ENCODE measurements around the gene XIAP. TPM values are rescaled to one million over a fixed set of nuclear protein-coding genes. Genes with fewer than 3 reads are reported as not detected.

Gene XIAP
- total and polyA plus RNA-seq, 9 of the 15 experiments (the other 6 are each of a cell fraction or from before 2014, with no cell fraction given): 5.7 to 40.5 (median 19.8) TPM

DNA sequence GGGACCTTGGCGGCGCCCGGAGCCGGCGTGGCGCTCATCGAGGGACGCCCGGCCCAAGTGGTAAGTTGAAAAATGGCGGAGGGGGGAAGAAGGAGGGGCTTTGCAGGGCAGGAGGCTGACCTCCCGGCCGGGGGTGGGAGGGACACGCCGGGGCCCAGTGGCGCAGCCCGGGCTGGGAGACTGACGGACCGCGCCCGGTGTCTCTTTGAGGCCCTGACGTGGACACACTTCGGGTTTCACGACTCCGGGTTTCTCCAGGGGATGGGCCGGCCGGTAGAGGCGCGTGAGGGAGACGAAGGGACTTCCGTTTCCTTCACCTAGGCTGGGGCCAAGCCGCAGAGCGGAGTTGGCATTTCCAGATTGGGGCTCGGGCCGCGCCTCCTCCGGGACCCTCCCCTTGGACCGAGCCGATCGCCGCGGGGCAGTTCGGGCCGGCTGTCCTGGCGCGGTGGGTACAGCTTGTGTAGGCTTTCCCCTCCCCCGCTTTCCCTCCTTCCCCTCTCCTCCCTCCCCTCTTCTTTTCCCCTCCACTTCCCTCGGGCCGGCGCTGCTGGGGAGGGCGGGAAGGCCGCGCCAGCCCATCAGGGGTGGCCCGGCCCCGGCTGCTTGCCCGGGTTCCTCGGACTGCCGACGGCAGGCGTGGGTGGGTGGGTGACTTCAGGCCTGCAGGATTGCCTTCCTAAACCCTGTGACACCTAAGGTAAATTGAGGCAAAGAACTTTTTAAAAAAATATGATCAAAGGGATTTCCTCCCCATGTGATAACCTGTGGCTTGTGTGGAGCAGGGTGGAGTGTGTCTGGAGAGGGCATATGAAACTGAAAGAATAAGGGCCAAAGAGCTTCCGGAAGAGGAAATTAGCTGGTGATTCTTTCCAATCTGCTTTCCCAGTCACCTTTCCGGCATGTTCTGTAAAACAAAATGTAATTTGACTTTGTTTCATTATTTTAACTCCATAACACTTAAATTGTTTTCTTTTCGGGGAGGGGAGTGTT is at the start of gene XIAP (continued):
- TF ChIP-seq, protein P1, sequence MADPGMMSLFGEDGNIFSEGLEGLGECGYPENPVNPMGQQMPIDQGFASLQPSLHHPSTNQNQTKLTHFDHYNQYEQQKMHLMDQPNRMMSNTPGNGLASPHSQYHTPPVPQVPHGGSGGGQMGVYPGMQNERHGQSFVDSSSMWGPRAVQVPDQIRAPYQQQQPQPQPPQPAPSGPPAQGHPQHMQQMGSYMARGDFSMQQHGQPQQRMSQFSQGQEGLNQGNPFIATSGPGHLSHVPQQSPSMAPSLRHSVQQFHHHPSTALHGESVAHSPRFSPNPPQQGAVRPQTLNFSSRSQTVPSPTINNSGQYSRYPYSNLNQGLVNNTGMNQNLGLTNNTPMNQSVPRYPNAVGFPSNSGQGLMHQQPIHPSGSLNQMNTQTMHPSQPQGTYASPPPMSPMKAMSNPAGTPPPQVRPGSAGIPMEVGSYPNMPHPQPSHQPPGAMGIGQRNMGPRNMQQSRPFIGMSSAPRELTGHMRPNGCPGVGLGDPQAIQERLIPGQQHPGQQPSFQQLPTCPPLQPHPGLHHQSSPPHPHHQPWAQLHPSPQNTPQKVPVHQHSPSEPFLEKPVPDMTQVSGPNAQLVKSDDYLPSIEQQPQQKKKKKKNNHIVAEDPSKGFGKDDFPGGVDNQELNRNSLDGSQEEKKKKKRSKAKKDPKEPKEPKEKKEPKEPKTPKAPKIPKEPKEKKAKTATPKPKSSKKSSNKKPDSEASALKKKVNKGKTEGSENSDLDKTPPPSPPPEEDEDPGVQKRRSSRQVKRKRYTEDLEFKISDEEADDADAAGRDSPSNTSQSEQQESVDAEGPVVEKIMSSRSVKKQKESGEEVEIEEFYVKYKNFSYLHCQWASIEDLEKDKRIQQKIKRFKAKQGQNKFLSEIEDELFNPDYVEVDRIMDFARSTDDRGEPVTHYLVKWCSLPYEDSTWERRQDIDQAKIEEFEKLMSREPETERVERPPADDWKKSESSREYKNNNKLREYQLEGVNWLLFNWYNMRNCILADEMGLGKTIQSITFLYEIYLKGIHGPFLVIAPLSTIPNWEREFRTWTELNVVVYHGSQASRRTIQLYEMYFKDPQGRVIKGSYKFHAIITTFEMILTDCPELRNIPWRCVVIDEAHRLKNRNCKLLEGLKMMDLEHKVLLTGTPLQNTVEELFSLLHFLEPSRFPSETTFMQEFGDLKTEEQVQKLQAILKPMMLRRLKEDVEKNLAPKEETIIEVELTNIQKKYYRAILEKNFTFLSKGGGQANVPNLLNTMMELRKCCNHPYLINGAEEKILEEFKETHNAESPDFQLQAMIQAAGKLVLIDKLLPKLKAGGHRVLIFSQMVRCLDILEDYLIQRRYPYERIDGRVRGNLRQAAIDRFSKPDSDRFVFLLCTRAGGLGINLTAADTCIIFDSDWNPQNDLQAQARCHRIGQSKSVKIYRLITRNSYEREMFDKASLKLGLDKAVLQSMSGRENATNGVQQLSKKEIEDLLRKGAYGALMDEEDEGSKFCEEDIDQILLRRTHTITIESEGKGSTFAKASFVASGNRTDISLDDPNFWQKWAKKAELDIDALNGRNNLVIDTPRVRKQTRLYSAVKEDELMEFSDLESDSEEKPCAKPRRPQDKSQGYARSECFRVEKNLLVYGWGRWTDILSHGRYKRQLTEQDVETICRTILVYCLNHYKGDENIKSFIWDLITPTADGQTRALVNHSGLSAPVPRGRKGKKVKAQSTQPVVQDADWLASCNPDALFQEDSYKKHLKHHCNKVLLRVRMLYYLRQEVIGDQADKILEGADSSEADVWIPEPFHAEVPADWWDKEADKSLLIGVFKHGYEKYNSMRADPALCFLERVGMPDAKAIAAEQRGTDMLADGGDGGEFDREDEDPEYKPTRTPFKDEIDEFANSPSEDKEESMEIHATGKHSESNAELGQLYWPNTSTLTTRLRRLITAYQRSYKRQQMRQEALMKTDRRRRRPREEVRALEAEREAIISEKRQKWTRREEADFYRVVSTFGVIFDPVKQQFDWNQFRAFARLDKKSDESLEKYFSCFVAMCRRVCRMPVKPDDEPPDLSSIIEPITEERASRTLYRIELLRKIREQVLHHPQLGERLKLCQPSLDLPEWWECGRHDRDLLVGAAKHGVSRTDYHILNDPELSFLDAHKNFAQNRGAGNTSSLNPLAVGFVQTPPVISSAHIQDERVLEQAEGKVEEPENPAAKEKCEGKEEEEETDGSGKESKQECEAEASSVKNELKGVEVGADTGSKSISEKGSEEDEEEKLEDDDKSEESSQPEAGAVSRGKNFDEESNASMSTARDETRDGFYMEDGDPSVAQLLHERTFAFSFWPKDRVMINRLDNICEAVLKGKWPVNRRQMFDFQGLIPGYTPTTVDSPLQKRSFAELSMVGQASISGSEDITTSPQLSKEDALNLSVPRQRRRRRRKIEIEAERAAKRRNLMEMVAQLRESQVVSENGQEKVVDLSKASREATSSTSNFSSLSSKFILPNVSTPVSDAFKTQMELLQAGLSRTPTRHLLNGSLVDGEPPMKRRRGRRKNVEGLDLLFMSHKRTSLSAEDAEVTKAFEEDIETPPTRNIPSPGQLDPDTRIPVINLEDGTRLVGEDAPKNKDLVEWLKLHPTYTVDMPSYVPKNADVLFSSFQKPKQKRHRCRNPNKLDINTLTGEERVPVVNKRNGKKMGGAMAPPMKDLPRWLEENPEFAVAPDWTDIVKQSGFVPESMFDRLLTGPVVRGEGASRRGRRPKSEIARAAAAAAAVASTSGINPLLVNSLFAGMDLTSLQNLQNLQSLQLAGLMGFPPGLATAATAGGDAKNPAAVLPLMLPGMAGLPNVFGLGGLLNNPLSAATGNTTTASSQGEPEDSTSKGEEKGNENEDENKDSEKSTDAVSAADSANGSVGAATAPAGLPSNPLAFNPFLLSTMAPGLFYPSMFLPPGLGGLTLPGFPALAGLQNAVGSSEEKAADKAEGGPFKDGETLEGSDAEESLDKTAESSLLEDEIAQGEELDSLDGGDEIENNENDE (IDR thresholded peaks at IDR 0.05; ENCODE audit: low read depth, low read length): no peak
- no peak for TF ChIP-seq GATAD2A (IDR thresholded peaks at IDR 0.05)
- TF ChIP-seq, protein P2, sequence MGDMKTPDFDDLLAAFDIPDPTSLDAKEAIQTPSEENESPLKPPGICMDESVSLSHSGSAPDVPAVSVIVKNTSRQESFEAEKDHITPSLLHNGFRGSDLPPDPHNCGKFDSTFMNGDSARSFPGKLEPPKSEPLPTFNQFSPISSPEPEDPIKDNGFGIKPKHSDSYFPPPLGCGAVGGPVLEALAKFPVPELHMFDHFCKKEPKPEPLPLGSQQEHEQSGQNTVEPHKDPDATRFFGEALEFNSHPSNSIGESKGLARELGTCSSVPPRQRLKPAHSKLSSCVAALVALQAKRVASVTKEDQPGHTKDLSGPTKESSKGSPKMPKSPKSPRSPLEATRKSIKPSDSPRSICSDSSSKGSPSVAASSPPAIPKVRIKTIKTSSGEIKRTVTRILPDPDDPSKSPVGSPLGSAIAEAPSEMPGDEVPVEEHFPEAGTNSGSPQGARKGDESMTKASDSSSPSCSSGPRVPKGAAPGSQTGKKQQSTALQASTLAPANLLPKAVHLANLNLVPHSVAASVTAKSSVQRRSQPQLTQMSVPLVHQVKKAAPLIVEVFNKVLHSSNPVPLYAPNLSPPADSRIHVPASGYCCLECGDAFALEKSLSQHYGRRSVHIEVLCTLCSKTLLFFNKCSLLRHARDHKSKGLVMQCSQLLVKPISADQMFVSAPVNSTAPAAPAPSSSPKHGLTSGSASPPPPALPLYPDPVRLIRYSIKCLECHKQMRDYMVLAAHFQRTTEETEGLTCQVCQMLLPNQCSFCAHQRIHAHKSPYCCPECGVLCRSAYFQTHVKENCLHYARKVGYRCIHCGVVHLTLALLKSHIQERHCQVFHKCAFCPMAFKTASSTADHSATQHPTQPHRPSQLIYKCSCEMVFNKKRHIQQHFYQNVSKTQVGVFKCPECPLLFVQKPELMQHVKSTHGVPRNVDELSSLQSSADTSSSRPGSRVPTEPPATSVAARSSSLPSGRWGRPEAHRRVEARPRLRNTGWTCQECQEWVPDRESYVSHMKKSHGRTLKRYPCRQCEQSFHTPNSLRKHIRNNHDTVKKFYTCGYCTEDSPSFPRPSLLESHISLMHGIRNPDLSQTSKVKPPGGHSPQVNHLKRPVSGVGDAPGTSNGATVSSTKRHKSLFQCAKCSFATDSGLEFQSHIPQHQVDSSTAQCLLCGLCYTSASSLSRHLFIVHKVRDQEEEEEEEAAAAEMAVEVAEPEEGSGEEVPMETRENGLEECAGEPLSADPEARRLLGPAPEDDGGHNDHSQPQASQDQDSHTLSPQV (IDR thresholded peaks at IDR 0.05): no peak
- TF ChIP-seq POLR2B (IDR thresholded peaks at IDR 0.05; ENCODE audit: low read depth, partially characterized antibody): peak; percentile 70
- TF ChIP-seq, protein P3, sequence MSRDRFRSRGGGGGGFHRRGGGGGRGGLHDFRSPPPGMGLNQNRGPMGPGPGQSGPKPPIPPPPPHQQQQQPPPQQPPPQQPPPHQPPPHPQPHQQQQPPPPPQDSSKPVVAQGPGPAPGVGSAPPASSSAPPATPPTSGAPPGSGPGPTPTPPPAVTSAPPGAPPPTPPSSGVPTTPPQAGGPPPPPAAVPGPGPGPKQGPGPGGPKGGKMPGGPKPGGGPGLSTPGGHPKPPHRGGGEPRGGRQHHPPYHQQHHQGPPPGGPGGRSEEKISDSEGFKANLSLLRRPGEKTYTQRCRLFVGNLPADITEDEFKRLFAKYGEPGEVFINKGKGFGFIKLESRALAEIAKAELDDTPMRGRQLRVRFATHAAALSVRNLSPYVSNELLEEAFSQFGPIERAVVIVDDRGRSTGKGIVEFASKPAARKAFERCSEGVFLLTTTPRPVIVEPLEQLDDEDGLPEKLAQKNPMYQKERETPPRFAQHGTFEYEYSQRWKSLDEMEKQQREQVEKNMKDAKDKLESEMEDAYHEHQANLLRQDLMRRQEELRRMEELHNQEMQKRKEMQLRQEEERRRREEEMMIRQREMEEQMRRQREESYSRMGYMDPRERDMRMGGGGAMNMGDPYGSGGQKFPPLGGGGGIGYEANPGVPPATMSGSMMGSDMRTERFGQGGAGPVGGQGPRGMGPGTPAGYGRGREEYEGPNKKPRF (IDR thresholded peaks at IDR 0.05; ENCODE audit: low read depth, low read length): no peak
- TF ChIP-seq ZNF354B (CRISPR knock-in tag; IDR thresholded peaks at IDR 0.05): no peak
- peak; percentile 77 for TF ChIP-seq CREM (IDR thresholded peaks at IDR 0.05; ENCODE audit: low read depth)
- peak; percentile 39; the same call in 1 of the 2 replicates for TF ChIP-seq ATF7 (IDR thresholded peaks at IDR 0.05)
- TF ChIP-seq RB1 (IDR thresholded peaks at IDR 0.05; ENCODE audit: low read depth): peak; percentile 61; the same call in 1 of the 2 replicates
